Lower leg skin (tissue), 4 donors: ENCODE results near the gene PCSK5. TPM values are rescaled to one million over a fixed set of nuclear protein-coding genes. Genes with fewer than 3 reads are reported as not detected.

Experiments
- DNase-seq, 2 donors: peaks; one replicate each; pipeline ENCODE4 v3.0.0-alpha.2; 2019; ENCODE audit warnings: low spot score in 2 of 2
- H3K4me3 ChIP-seq: fragments of 200-600 bp; sonication (generic); 2 replicates; pipeline ENCODE4 v1.5.1; 2017; ENCODE audit warnings: mild to moderate bottlenecking, low read depth; ENCODE audit not compliant: poor library complexity, severe bottlenecking
- POLR2A ChIP-seq, 2 donors: fragments of 450-650 bp; IDR thresholded peaks; one replicate each; pipeline ENCODE4 v1.6.1; 2016 to 2017; ENCODE audit warnings: antibody characterized with exemption in 2 of 2, mild to moderate bottlenecking in 1 of 2, moderate library complexity in 1 of 2
- WGBS, 2 donors: methylation state at CpG; one replicate each; pipeline ENCODE4 v1.1.5; 2018; 5-methylcytosine and 5-hydroxymethylcytosine counted together
- intact Hi-C: fragments of 100-400 bp; cut with DNase I; formaldehyde crosslinking; loops from one replicate; pipeline ENCODE4 v1.15.0; 2023; ENCODE audit warnings: low total_unique reads
- total RNA-seq, 4 donors: library from RNA; depleted of rRNA; stranded (reverse); fragments of >200 nt; gene quantifications; one replicate each; pipeline ENCODE4 v1.1.0, GENCODE V29; 2016
- TF ChIP-seq, protein P1 (sequence below), 3 donors: fragments of 450-650 bp; IDR thresholded peaks; one replicate each; pipeline ENCODE4 v1.5.1; 2016; ENCODE audit warnings: antibody characterized with exemption in 3 of 3, mild to moderate bottlenecking in 3 of 3, moderate library complexity in 2 of 3

PCSK5 gene
- total RNA-seq, 4 donors from 2014 or later = 6.4 to 10.8 (median 9.7) TPM

GRCh38 chr9:76103531-76104315 lies 213.2 kb downstream of the PCSK5 start:
- intact Hi-C loops = no loop called here
- H3K4me3 ChIP-seq = no peak overlapping the region
- TF ChIP-seq, protein P1, sequence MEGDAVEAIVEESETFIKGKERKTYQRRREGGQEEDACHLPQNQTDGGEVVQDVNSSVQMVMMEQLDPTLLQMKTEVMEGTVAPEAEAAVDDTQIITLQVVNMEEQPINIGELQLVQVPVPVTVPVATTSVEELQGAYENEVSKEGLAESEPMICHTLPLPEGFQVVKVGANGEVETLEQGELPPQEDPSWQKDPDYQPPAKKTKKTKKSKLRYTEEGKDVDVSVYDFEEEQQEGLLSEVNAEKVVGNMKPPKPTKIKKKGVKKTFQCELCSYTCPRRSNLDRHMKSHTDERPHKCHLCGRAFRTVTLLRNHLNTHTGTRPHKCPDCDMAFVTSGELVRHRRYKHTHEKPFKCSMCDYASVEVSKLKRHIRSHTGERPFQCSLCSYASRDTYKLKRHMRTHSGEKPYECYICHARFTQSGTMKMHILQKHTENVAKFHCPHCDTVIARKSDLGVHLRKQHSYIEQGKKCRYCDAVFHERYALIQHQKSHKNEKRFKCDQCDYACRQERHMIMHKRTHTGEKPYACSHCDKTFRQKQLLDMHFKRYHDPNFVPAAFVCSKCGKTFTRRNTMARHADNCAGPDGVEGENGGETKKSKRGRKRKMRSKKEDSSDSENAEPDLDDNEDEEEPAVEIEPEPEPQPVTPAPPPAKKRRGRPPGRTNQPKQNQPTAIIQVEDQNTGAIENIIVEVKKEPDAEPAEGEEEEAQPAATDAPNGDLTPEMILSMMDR (IDR thresholded peaks at IDR 0.05) = no peak
- TF ChIP-seq POLR2A (IDR thresholded peaks at IDR 0.05) = no peak
- 66 to 78% methylated on average over 6 of the region's 6 CpGs for WGBS, 2 donors
- DNase-seq = no peak

DNA sequence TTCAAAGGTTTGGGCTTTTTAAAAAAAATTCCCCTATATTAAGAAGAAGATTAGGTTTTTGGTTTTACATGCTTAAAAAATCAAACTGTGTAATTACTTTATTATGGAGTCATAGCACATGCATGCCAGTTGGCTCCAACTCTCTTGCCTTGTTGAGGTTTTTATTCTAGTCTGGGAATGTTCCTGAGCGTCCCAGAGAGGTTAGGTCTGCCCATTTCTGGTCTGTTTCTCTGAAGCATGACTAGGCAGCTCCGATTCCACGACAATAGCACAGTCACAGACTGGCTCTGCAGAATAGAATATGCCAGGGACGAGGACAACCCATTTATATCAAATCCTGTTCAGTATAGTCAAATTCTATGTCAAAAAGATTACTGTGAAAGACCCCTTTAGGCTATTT lies 217.0 kb downstream of the PCSK5 start:
- DNase-seq = peak in 1 of 2 donors; percentile 36
- WGBS, 2 donors = 33 to 62% methylated on average over 4 of the region's 4 CpGs
- no peak overlapping the region for H3K4me3 ChIP-seq
- intact Hi-C loops = no loop called here
- TF ChIP-seq, protein P1 (IDR thresholded peaks at IDR 0.05) = no peak
- TF ChIP-seq POLR2A (IDR thresholded peaks at IDR 0.05) = no peak

DNA sequence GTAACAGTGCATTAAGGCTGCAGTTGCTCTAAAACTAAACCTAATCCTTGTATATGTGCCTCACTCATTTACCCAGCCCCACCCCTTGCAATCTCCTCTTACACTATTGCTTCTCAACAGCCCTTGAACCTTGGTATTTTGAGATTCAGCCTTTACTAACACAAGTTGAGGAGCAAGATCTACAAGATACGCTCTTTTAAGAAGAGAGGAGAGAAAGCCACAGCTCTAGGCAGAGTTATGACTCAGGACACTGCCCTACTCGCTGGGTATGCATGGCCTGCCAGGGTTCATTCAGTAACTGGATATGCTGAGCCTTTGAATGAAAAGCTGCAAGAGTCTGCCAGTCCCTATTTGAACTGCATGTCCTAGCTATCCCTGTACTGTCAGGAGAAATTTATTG lies 219.5 kb downstream of the PCSK5 start:
- WGBS, 2 donors = 52 to 90% methylated on average over 2 of the region's 2 CpGs

GRCh38 chr9:76112151-76112550 lies 221.7 kb downstream of the PCSK5 start:
- 73 to 82% methylated on average over 2 of the region's 2 CpGs for WGBS, 2 donors
- DNase-seq = no peak
- H3K4me3 ChIP-seq = no peak overlapping the region
- intact Hi-C loops = no loop called here
- no peak for TF ChIP-seq POLR2A (IDR thresholded peaks at IDR 0.05)
- TF ChIP-seq, protein P1 (IDR thresholded peaks at IDR 0.05) = no peak

More for the DNA sequence above, 219.5 kb downstream of the PCSK5 start:
- intact Hi-C loops = no loop called here
- H3K4me3 ChIP-seq = no peak overlapping the region
- DNase-seq = no peak
- TF ChIP-seq POLR2A (IDR thresholded peaks at IDR 0.05) = no peak
- TF ChIP-seq, protein P1 (IDR thresholded peaks at IDR 0.05) = no peak

DNA sequence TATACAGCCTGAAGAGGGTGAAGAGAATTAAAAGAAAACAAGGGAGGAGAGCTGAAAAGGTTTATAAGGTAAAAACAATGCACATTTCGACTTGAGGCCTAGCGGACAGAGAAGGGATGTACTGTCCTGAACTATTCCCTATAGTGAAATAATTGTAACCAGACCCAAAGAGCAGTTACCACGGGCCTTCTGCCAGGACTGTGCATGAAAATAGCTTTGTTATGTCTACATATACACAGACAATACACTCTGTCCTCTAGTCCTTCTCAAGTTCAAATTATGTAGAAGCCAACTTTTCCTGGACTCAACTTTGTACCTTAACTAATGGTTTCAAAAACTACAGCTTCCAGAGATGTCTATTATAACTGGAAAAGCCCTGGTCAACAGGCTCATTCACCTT lies 223.7 kb downstream of the PCSK5 start:
- 75% methylated on average over 3 of the region's 3 CpGs for WGBS, 2 donors
- DNase-seq = no peak
- TF ChIP-seq, protein P1 (IDR thresholded peaks at IDR 0.05) = no peak
- no peak for TF ChIP-seq POLR2A (IDR thresholded peaks at IDR 0.05)
- intact Hi-C loops = no loop called here
- H3K4me3 ChIP-seq = no peak overlapping the region

DNA sequence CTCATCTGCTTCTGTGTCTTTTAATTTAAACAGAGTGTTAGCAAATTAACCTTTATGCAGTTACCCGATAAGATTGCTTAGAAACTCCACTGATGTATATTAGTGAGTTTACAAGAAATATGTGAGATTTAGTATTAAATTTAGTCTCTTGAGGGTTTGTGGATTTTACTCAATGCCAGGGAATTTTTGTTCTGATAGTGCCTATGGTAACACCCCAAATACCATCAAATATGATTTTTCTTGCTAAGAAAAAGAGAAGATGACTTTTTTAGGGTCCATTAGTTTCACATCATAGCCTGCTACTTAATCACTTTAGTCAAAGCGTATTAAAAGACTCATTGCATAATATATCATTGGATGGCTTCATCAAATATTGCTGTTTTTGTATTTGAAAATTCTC lies 224.9 kb downstream of the PCSK5 start:
- TF ChIP-seq, protein P1 (IDR thresholded peaks at IDR 0.05) = no peak
- no peak for TF ChIP-seq POLR2A (IDR thresholded peaks at IDR 0.05)

More for the DNA sequence above, 224.9 kb downstream of the PCSK5 start:
- intact Hi-C loops = no loop called here
- no peak overlapping the region for H3K4me3 ChIP-seq
- 92 to 97% methylated on average over 2 of the region's 2 CpGs for WGBS, 2 donors
- no peak for DNase-seq
